G401.6 (cell line): ENCODE data around the gene THSD4.

Experiments used
- FAIRE-seq: peaks from 2 replicates; lab custom pipeline; 2012; peaks lifted over from hg19 to GRCh38; lab: Jason Lieb, UNC

THSD4 gene

DNA sequence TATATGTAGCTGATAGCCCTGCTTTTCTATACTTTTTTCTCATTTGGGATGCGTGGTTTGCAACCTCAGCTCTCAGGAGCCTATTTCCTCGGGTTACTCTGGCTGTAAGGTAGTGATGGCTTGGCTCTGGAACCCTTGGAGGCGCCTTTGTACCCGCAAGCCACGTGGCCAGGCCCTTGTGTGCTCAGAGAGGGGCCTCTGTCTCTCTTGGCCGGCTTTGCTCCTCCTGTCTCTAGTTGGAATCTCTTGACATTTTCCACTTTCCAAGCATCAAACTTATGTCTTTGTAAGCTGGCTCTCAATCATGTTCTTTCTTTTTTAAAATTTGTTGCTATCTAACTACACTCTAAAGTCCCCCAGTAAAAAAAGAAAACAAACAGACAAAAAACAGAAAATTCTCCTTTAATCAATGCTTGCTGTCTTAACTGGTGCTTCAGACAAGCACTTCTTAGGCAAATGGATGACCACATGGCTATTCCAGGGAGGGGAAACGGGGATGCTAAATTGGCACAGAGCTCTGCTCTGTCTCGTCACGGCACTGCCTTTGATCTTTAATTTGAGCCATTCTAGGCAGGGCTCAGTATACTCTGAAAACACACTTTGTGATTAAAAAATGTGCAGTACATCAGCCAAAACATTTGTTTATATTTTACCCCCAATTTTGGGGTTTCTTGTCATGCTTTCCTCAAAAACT, 514.7 kb downstream of the THSD4 start:
- FAIRE-seq: no peak

DNA sequence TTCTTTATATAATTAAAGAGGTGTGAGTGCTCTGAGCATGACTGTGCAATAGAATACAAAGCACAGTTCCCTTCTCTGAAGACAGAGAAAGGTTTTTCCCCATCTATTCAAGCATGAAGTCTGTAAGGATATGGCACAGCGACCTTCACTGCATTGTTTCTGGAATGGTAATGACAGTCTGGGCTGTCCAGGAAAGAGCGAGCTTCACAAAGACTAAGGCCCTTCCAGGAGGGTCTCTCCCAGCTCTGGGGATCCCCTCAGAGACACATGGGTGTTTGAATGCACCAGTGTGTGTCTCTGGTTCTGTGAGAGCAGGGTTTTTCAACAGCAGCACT, 515.2 kb downstream of the THSD4 start:
- no peak for FAIRE-seq

DNA sequence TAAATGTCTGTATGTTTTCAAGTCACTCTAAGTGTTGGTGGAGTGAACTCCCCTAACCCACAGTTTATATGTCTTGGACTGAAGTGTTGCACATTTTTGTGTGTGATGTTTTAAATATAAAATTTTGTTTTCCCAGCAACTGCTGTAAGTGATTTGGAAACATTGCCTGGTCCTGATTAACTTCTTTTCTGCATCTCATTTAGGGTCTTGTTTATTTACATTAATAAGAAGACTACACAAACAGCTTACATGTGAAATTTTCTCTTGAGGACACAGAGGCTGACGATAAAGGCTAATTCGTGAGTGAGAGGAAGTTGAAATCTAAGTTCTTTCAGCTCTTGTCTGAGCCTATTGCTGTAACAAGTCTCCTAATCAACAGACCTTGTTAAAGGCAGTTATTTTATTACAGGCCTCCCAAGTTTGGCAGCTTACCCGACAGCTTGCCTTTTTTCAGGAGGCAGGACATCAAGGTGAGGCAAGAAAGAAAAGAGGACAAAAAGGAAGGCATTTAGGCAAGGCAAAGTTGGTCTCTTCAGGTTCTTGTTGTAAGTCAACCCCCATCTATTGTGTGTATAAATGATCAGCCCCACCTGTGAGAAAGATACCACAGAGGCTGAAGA, 517.4 kb downstream of the THSD4 start:
- FAIRE-seq: no peak

DNA sequence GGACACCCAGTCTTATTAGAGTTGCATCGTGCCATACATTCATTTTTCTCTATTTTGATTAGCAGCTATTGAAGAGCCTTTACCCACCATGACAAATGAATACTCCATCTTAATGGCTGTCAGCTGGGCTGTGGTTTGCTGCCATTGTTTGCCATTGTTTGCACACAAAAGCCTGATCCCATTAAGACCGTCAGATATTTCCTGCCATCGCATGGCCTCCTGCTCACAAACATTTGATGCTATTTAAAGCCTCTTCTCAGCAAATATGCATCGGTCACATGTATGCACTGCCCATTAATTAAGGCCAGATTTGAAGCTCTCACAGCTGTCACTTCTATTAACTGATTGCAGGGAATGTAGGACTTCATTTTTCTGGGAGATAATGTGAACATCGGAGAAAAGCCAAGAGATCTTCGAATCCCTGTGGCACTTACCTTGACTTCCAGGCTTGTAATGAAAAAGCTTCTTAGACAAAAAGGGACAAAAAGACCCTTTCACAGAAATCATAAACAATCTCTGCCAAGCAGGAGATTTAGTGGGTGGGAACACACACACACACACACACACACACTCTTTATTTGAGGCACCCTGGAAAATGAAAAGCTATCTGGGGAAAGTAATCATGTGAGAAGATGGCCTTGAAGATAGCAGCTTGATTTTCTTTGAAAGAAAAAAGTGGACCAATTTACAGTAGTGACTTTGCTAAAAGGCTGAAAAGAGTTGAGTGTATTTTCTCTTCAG, 519.7 kb downstream of the THSD4 start:
- FAIRE-seq: no peak

DNA sequence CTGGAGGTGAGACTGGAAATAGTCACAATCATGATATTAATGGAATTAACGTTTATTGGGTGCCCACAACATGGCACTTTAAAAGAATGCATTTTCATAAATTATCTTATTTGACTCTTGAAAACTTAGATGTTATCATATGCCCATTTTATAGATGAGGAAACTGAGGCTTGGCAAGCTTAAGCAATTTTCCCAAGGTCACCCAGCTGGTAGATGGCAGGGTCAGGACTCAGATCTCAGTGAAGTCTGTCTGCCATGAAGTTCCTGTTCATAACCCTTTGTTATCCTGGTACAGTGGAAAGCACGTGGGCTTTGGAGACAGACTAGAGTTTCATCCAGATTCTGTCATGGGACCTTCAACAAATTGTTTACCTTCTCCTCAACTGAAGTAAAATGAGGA, 520.5 kb downstream of the THSD4 start:
- no peak for FAIRE-seq

DNA sequence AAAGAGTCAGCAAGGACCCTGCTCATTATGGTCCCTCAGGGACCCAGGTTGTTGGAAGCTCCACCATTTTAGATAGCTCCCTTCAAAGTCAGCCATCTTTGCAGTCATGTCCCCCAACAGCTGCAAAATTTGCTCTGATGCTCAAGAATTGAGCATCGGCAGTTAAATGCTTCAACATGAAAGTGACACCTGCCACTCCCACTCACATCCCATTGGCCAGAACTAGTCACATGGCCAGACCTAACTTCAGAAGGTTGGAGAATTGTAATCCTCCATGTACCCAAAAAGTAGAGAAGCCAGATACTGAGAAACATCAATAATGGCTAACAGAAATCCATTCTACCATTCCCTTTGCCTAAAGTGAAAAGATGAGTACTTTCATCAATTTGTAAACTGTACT, 523.6 kb downstream of the THSD4 start:
- no peak for FAIRE-seq

DNA sequence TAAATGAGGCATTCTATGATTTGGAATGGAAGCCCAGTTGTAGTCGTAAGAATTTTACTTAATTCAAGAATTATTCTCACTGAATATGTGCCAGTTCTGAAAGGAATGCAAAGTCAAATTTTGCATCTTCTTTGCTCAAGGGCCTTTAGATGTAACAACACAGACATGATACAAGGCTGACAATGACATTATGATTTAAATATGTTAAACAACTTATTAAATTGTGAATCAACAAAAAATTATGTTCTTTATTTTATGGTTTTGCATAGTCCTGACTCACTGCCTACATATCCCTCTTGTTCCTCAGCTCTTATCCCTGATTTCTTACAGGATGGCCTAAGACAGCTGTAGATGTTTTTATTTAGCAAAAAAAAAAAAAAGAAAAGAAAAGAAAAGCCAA, 524.2 kb downstream of the THSD4 start:
- no peak for FAIRE-seq

DNA sequence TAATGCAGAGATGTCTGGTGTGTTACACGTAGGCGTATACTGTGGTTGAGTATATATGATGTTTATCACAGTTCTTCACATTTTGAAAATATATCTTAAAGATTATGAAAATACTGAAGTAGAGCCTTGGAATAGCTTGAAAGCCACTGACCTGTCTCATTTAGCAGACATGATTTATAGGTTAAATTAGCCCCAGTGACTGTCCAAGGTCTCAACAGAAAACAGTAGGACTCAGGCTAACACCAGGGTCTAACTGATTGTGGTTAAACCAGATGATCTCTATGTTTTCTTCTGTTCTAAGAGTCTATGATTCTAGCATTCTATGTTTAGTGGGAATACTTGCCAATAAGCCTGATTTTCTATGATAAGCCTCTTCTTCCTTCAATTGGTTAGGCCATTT, 528.6 kb downstream of the THSD4 start:
- FAIRE-seq: no peak

DNA sequence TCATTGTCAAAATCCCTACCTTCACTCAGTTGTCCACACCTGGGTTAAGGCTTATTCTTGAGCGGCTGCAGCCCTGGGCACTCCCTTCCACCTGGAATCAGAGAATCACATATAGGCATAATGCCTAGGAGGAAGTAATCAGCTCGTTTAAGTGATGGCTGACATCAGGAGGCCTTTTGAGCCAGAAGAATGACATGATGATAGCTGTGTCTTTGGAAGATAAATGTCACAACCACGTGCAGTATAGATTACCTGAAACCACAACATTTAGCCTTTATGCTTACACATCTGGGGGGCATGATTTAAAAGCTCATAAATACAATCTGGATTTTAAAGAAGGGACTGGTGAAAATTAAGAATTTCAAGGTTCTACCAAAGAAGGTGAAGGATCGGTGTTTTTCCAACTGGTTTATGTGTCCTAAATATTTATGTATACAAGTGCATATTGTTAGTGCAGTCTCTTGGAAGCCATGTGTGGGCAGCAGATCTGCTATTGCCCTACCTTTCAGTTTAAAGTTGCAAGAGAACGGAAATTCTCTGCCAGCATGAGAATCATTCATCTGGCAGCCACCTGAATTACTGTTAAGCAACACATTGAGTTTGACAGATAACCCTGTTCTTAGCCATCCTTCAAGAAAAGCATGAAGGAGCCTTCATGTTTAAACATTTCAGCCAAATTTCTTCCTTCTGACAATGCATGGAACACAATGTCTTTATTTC, 531.7 kb downstream of the THSD4 start:
- no peak for FAIRE-seq

DNA sequence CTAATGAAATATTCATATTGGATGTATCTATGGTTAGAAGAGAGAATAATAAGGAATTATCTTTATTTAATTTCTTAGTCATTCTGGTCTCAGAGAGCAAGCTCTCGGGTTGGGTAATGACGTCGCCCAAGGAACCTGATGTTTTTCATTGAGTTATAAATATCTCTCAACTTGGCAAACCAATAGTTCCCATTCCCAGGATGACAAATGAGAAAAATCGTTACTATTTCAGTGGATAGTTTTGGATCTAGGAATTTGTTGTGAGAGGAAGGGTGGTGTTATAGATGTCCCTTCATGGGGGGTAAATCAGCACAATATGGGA, 532.2 kb downstream of the THSD4 start:
- FAIRE-seq: no peak

DNA sequence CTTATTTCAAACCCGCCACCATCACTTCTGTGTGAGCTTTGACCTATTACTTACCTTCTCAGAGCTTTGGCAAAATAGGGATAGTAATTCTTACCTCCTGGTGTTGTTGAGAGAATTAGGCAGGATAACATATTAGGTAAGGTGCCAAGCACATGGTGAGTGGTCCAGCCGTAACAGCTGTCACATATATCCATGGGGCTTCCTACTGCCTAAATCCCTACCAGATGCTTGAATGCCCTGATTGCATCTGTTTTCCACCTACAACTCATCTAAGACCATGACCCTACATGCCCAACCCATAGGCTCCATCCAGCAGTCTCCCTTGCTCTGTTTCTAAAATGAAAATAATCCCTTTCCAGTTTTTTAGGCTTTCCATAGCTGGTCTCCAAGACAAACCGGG, 532.8 kb downstream of the THSD4 start:
- FAIRE-seq: no peak

DNA sequence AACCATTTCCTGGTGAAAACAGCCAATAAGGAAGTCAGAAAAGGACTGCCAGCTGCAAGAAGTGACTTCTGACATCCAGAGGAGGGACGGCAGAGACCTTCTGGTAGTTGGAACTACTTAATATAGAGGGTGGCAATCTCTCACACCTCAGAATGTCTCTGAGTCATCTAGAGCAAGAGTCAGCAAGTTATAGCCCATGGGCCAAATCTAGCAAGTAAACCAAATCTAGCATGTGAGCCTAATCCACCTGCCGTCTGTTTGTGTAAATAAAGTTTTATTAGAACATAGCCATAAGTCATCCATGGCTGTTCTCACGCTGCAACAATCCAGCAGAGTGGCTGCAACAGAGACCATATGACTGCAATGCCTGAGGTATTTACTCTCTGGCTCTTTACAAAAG, 534.6 kb downstream of the THSD4 start:
- no peak for FAIRE-seq

DNA sequence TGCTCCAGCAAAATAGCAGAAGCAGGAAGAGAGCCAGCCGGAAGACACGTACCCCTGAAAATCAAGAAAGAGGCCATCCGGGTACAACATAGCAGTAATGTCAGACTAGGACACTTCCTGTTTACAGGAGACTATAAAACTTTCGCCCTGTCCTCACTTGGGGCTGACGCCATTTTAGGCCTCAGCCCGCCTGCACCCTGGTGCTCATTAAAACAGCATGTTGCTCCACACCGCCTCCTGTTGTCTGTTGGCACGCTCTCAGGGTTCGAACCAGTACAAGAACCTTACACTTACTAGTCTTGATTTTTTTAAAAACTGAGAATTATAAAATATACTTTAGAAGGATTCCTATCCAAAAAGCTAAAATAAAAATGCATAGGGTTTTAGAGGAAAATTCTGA, 535.3 kb downstream of the THSD4 start:
- FAIRE-seq: no peak

DNA sequence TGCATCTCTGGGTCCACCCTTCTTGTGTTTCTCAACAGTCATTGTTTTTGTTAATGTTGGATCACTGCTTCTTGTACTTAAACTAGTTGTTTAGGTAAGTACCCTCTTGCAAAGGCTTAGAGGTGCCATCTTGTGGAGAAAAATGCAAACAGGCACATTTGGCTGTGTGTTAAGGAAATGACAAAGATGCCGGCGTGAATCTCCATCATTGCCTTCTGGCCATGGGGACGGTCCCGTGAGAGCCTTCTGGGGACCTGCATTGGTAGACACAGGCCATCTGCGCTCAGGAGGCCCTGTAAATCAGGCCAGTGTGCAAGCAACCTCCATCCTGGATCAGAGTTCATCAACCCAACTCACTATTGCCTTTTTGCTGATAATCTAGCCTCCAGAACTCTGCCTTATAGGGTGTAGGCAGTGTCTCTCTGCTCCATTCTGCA, 536.5 kb downstream of the THSD4 start:
- FAIRE-seq: no peak

DNA sequence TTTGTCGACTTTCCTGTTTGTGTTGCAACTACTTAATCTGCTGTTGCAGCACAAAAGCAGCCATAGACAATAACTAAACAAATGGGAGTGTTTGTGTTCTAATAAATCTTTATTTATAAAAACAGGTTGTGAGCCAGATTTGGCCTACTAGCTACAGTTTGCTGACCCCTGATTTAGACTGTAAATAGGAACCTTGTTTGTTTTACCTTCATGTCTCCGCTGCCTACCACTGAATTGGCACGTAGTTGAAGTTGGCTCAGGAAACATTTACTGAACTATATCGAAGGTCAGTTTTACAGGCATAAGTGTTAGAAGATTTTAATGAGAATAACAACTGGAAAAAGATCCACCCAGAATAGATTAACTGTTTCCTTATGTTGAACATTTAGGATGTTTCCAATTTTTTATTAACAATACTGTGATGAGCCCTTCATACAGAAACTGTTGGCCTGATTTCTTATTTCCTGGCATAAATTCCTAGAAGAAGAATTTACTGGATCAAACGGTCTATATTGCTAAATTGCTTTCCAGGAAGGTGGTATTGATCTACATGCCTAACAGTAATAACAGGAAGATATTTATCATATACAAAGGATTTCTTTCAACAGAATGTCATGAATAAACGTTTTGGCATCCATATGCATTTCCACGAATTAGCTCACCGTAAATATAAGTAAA, 538.9 kb downstream of the THSD4 start:
- FAIRE-seq: no peak

DNA sequence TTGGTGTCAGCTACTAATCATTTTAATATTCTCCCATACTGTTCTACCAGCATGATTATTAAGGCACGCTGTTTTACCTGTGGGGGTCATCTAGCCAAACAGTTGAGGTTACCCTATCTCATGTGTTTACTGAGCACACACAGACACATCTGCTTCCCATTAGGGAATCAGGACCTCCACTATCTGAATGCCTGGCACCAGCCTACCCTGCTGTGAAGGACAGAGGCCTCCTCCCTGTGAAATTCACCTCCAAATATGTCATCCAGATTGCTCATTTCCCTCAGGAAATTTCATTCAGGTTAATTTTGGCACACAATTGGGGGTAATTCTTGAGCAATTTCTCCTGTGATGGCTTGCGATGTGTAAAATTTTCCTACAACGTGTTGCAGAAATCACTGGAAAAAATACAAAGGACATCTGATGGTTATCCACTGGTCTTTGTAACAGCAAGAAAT, 539.5 kb downstream of the THSD4 start:
- no peak for FAIRE-seq

DNA sequence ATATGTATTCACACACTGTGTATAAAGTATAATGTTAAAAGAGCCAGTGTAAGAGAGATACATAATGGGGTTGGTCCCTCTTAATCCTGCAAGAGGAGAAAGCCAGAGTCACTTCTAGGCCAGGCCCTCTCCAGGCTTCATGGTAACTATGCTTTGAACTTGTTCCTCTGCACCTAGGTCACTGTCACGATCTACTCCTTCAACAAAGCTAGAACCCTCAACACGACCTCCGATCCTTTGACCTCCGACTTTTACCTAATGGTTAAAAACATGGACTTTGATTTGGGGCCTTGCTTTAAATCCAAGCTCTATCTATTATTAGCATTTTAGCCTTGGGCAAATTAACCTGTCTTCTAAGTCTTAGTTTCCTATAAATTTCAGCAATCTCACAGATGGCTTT, 541.2 kb downstream of the THSD4 start:
- no peak for FAIRE-seq

DNA sequence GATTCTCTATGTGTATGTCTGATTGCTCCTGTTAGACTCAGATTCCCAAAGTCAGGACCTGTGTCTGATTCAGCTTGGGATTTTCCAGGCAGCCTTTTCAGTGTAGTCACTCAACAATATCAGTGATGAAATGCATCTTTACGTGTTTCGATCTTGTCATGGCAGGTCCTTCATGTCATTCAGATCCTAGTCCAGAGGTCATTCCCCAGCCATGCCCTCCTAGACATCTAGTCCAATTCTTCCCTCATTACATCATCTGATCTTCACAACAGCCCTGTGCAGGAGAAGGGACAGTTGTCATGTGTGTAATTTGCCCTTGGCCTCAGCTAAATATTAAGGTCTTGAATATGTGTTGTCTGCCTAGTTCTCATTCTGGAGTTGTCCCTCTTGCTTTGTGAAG, 541.9 kb downstream of the THSD4 start:
- FAIRE-seq: no peak

DNA sequence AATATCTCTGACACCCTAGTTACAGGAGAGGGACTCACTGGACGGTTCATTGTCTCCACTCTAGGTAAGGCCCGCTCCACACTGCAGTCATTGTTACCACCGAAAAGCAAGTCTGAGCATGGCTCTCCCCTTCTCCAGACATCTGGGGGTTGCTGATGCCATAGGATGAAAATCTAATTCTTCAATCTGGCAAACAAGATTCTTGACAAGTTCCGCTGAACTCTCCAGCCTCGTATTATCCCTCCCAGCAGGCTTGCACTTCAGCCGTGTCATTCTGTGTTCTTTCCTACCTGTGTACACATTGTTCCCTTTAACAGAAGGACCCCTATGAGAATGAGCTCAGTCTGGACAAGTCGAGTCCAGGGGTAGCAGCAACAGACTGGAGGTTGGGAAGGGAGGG, 542.8 kb downstream of the THSD4 start:
- FAIRE-seq: no peak

DNA sequence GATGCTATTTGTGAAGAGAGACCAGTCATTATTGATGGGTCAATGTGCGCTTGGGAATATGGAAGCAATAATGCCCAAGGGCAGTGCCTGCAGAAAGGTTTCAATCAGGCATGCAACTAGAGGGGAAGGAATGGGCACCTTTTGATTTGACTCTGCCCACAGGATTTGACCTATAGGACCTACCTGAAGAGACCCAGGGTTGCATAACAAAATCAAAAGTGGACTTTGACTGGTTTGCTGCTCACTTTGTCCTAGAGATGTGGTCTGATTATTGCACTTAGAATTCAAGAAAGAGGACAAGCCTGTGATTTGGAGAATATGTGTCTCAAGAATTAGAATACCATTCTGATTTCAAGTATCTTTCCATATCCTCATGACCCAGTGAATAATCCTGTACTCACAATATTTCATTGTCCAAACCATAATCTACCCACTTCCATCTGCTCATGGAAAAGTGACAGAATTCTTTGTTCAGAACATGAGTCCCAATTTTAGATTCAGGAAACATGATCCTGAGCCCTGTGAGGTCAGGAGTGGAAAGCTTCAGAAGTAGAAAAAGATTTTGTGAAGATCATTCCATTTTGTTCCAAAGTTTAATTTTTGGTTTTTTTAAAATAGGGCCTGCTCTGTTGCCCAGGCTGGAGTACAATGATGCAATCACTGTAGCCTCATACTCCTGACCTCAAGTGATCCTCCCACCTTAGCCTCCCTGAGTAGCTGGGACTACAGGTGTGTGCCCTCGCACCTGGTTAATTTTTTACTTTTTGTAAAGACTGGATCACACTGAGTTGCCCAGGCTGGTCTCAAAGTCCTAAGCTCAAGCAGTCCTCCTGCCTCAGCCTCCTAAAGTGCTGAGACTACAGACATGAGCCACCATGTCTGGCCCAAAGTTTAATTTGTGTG, 543.8 kb downstream of the THSD4 start:
- no peak for FAIRE-seq

DNA sequence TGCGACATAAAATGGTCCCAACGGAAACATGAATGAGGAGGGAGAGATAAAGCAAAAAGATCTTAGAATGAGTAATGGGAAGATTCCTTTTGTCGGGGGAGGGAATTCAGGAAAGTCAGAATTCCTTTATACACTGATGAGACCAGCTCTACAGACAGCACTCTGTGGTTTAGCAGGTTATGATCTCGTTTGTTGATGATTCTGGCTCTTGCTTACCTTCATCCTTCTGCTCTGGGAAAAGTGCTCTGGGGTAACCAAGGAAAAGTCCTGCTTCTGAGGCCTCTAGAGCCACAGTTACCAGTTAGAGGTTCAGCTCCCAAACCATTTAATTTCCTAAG, 544.4 kb downstream of the THSD4 start:
- no peak for FAIRE-seq

DNA sequence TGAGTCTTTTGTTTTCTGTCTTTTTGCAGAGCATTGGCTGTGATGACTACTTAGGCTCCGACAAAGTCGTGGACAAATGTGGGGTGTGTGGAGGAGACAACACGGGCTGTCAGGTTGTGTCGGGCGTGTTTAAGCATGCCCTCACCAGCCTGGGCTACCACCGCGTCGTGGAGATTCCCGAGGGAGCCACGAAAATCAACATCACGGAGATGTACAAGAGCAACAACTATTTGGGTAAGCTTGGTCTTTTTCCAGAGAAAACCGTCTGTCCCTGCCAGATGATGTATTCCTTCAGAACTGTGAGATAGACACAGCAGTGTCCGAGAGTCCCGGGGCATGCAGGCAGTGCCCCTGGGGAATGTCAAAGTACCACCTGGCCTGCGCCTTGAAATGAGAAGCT, 545.2 kb downstream of the THSD4 start:
- no peak for FAIRE-seq
